SH-SY5Y (cell line): ENCODE results near the gene GPT2.

Experiments
- GATA2 ChIP-seq: IDR thresholded peaks from 2 replicates; pipeline ENCODE4 v1.6.1; 2011; ENCODE audit warnings: mild to moderate bottlenecking, low read depth, low read length
- GATA3 ChIP-seq: IDR thresholded peaks from 2 replicates; pipeline ENCODE4 v1.6.1; 2011; ENCODE audit warnings: low read depth, mild to moderate bottlenecking, low read length, moderate library complexity

GPT2 gene

GRCh38 chr16:46976550-46976949 lies 92.4 kb downstream of the GPT2 start:
- TF ChIP-seq GATA2 (no peak), GATA3 (no peak)
